CD4-positive, alpha-beta memory T cell (primary cell): ENCODE data around the gene SEC16A. TPM values are rescaled to one million over a fixed set of nuclear protein-coding genes. Genes with fewer than 3 reads are reported as not detected.
A peak's percentile ranks its signal among the peaks of the same experiment; 100 is the strongest.

Source experiments
- CTCF ChIA-PET: fragments of 350-600 bp; sonication (Branson Sonifier 250); formaldehyde crosslinking; loops from one replicate; lab custom pipeline; 2021; ENCODE audit warnings: inconsistent platforms; ENCODE audit not compliant: partially characterized antibody; lab: Charles Lee
- POLR2A ChIA-PET: fragments of 350-600 bp; sonication (Branson Sonifier 250); formaldehyde crosslinking; loops from one replicate; lab custom pipeline; 2021; ENCODE audit not compliant: partially characterized antibody; lab: Charles Lee
- DNase-seq, 5 donors: peaks; one replicate each; pipeline versions ENCODE4 v3.0.0 to v3.0.0-alpha.2; 2020 to 2022; ENCODE audit warnings: mixed read lengths in 1 of 5
- H3K27ac ChIP-seq: one replicate; pipeline ENCODE4 v1.7.0; 2013; ENCODE audit warnings: low read depth, low read length
- H3K27me3 ChIP-seq: 2 replicates; pipeline ENCODE4 v1.7.0; 2013; ENCODE audit warnings: mild to moderate bottlenecking, low read length, moderate library complexity; ENCODE audit not compliant: insufficient read depth
- H3K36me3 ChIP-seq: 2 replicates; pipeline ENCODE4 v1.7.0; 2013; ENCODE audit warnings: mild to moderate bottlenecking, low read length, moderate library complexity; ENCODE audit not compliant: insufficient read depth
- H3K4me1 ChIP-seq: 2 replicates; pipeline ENCODE4 v1.7.0; 2013; ENCODE audit warnings: mild to moderate bottlenecking, low read length, moderate library complexity; ENCODE audit not compliant: insufficient read depth
- H3K4me3 ChIP-seq, 2 donors: one replicate each; pipeline ENCODE4 v1.7.0; 2013; ENCODE audit warnings: low read length in 2 of 2, mild to moderate bottlenecking in 1 of 2
- H3K9me3 ChIP-seq, 2 donors: one replicate each; pipeline ENCODE4 v1.7.0; 2013; ENCODE audit warnings: low read length in 2 of 2, control low read depth in 1 of 2; ENCODE audit not compliant: control insufficient read depth in 1 of 2
- H3K27ac Mint-ChIP-seq, 7 donors: one replicate each; pipeline ENCODE4 v1.8.0; 2020 to 2021; ENCODE audit warnings: mixed read lengths in 7 of 7, mild to moderate bottlenecking in 6 of 7, inconsistent platforms in 3 of 7, moderate library complexity in 3 of 7
- H3K27me3 Mint-ChIP-seq, 2 donors: one replicate each; pipeline ENCODE4 v1.8.0; 2020 to 2021; ENCODE audit warnings: mixed read lengths in 2 of 2
- H3K36me3 Mint-ChIP-seq, 2 donors: one replicate each; pipeline ENCODE4 v1.8.0; 2020 to 2021; ENCODE audit warnings: mixed read lengths in 2 of 2, inconsistent platforms in 1 of 2, mild to moderate bottlenecking in 1 of 2
- H3K4me1 Mint-ChIP-seq, 4 donors: one replicate each; pipeline ENCODE4 v1.8.0; 2020 to 2021; ENCODE audit warnings: mixed read lengths in 4 of 4, mild to moderate bottlenecking in 1 of 4
- H3K4me3 Mint-ChIP-seq, 8 donors: one replicate each; pipeline ENCODE4 v1.8.0; 2020 to 2021; ENCODE audit warnings: mixed read lengths in 8 of 8, mild to moderate bottlenecking in 7 of 8, moderate library complexity in 6 of 8, inconsistent platforms in 3 of 8
- H3K9me3 Mint-ChIP-seq, 8 donors: one replicate each; pipeline ENCODE4 v1.8.0; 2020 to 2021; ENCODE audit warnings: mixed read lengths in 8 of 8, mild to moderate bottlenecking in 5 of 8, inconsistent platforms in 3 of 8, moderate library complexity in 1 of 8
- intact Hi-C: fragments of 100-400 bp; cut with micrococcal nuclease; formaldehyde crosslinking; loops from one replicate; pipeline ENCODE4 v1.15.1; 2023
- polyA plus RNA-seq, 2 donors: library from polyadenylated mRNA; unstranded; fragments of 300-500 nt; fragmentation: Illumina TruSeq; gene quantifications; one replicate each; pipeline ENCODE4 v1.2.3, GENCODE V29; 2021
- total RNA-seq, 2 experiments: library from RNA; stranded (reverse); gene quantifications; one replicate each; pipeline ENCODE4 v1.2.3, GENCODE V29; 2021

SEC16A gene
- total and polyA plus RNA-seq, 4 experiments from 2014 or later: 6.6 to 87.7 (median 61.1) TPM

GRCh38 chr9:136396219-136396515 lies 86.7 kb downstream of the SEC16A start:
- Histone ChIP-seq H3K4me1 (peaks cover 22% of the 10 kb centered on the region), H3K27me3 (no peaks in the 10 kb centered on the region), H3K9me3 (no peaks in the 10 kb centered on the region), H3K27ac (no peak overlapping the region), H3K36me3 (peaks cover 40% of the 10 kb centered on the region), H3K4me3 (no peak overlapping the region)
- no peak for DNase-seq
- intact Hi-C loops: no loop called here
- Mint-ChIP-seq H3K9me3 (no peaks in the 10 kb centered on the region), H3K4me3 (no peak overlapping the region), H3K27me3 (no peaks in the 10 kb centered on the region), H3K4me1 (peaks cover 7 to 20% (median 13%) of the 10 kb centered on the region in 4 donors), H3K36me3 (peaks cover 18 to 30% of the 10 kb centered on the region in 2 donors), H3K27ac (no peak overlapping the region)
- ChIA-PET POLR2A (interaction anchor here (2.2 kb wide), 1 partner anchor 33 kb away, joined by 9 read pairs; the partner anchor contains the start of gene DNLZ), CTCF (interaction anchor here (1.6 kb wide), 1 partner anchor 32 kb away, joined by 7 read pairs; the partner anchor contains the start of gene DNLZ)

- CTCF ChIA-PET: interaction anchor here (1.6 kb wide), 1 partner anchor 32 kb away, joined by 7 read pairs; the partner anchor contains the start of gene DNLZ
- Mint-ChIP-seq H3K9me3 (no peaks in the 10 kb centered on the region), H3K4me1 (peaks cover 7 to 17% (median 12%) of the 10 kb centered on the region in 4 donors), H3K36me3 (peaks cover 23 to 34% of the 10 kb centered on the region in 2 donors), H3K4me3 (peak overlapping the region in 1 of 8 donors; percentile 45), H3K27ac (no peak overlapping the region), H3K27me3 (no peaks in the 10 kb centered on the region)
- POLR2A ChIA-PET: no interaction called here
- H3K36me3 ChIP-seq: peaks cover 40% of the 10 kb centered on the region
- H3K4me1 ChIP-seq: peaks cover 20% of the 10 kb centered on the region
- H3K9me3 ChIP-seq: no peaks in the 10 kb centered on the region
- H3K27me3 ChIP-seq: no peaks in the 10 kb centered on the region
- intact Hi-C loops: no loop called here
- H3K27ac ChIP-seq: no peak overlapping the region
- peak in 1 of 5 donors; percentile 29 for DNase-seq
- H3K4me3 ChIP-seq: no peak overlapping the region
These were observed 87.3 kb downstream of the SEC16A start for GRCh38 chr9:136395345-136396218.

DNA sequence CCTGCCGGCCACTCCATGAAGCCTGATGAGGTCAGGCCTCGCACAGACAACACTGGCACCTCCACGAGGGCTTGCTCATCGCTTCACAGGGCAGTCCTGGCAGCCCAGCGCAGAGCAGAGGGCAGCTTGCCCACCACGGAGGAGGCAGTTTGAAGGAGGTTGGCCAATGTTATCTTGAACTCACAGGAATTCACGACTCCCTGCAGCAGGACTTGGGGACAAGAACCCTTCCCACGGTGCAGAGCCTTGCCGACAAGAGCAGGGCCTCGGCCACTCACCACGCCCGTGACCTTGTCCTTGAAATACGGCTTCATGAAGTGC lies 87.9 kb downstream of the SEC16A start:
- H3K9me3 Mint-ChIP-seq: no peaks in the 10 kb centered on the region
- ChIA-PET CTCF (no interaction called here), POLR2A (no interaction called here)
- Histone ChIP-seq H3K4me3 (no peak overlapping the region), H3K27me3 (no peaks in the 10 kb centered on the region), H3K4me1 (peaks cover 15% of the 10 kb centered on the region), H3K27ac (no peak overlapping the region), H3K9me3 (no peaks in the 10 kb centered on the region), H3K36me3 (peaks cover 40% of the 10 kb centered on the region)
- DNase-seq: no peak
- no peak overlapping the region for H3K27ac Mint-ChIP-seq
- no peaks in the 10 kb centered on the region for H3K27me3 Mint-ChIP-seq
- intact Hi-C loops: no loop called here
- H3K36me3 Mint-ChIP-seq: peaks cover 24 to 35% of the 10 kb centered on the region in 2 donors
- H3K4me3 Mint-ChIP-seq: no peak overlapping the region
- H3K4me1 Mint-ChIP-seq: peaks cover 7 to 14% (median 12%) of the 10 kb centered on the region in 4 donors

GRCh38 chr9:136394312-136395019 lies 88.4 kb downstream of the SEC16A start:
- CTCF ChIA-PET: no interaction called here
- Histone ChIP-seq H3K36me3 (peaks cover 40% of the 10 kb centered on the region), H3K4me3 (no peak overlapping the region), H3K27ac (no peak overlapping the region), H3K27me3 (no peaks in the 10 kb centered on the region), H3K4me1 (peaks cover 14% of the 10 kb centered on the region), H3K9me3 (no peaks in the 10 kb centered on the region)
- no peak overlapping the region for H3K27ac Mint-ChIP-seq
- POLR2A ChIA-PET: no interaction called here
- peaks cover 27 to 38% of the 10 kb centered on the region in 2 donors for H3K36me3 Mint-ChIP-seq
- no peaks in the 10 kb centered on the region for H3K9me3 Mint-ChIP-seq
- DNase-seq: peak in 1 of 5 donors; percentile 21
- H3K4me3 Mint-ChIP-seq: no peak overlapping the region
- no peaks in the 10 kb centered on the region for H3K27me3 Mint-ChIP-seq
- peaks cover 7 to 14% (median 12%) of the 10 kb centered on the region in 4 donors for H3K4me1 Mint-ChIP-seq
- intact Hi-C loops: no loop called here

GRCh38 chr9:136393531-136393930 lies 89.3 kb downstream of the SEC16A start:
- peaks cover 35 to 40% of the 10 kb centered on the region in 2 donors for H3K36me3 Mint-ChIP-seq

GRCh38 chr9:136392538-136393449 lies 90.0 kb downstream of the SEC16A start:
- peaks cover 50% of the 10 kb centered on the region for H3K36me3 ChIP-seq
- DNase-seq: peak in 1 of 5 donors; percentile 28
- no peaks in the 10 kb centered on the region for H3K27me3 ChIP-seq
- Mint-ChIP-seq H3K36me3 (peaks cover 39% of the 10 kb centered on the region in 2 donors), H3K27ac (no peak overlapping the region), H3K27me3 (no peaks in the 10 kb centered on the region), H3K4me1 (peaks cover 0 to 6% (median 0%) of the 10 kb centered on the region in 4 donors), H3K4me3 (no peak overlapping the region), H3K9me3 (no peaks in the 10 kb centered on the region)
- ChIA-PET POLR2A (interaction anchor here (1.4 kb wide), 1 partner anchor 11 kb away, joined by 3 read pairs; no protein-coding TSS in a partner anchor), CTCF (interaction anchor here (0.9 kb wide), 1 partner anchor 30 kb away, joined by 3 read pairs; no protein-coding TSS in a partner anchor)
- H3K27ac ChIP-seq: no peak overlapping the region
- H3K4me1 ChIP-seq: no peaks in the 10 kb centered on the region
- intact Hi-C loops: no loop called here
- no peaks in the 10 kb centered on the region for H3K9me3 ChIP-seq
- H3K4me3 ChIP-seq: no peak overlapping the region

More at GRCh38 chr9:136393531-136393930, 89.3 kb downstream of the SEC16A start:
- no peak overlapping the region for H3K27ac Mint-ChIP-seq
- Histone ChIP-seq H3K4me1 (peaks cover 5% of the 10 kb centered on the region), H3K4me3 (no peak overlapping the region), H3K9me3 (no peaks in the 10 kb centered on the region), H3K27me3 (no peaks in the 10 kb centered on the region), H3K36me3 (peaks cover 45% of the 10 kb centered on the region), H3K27ac (no peak overlapping the region)
- peaks cover 0 to 6% (median 4%) of the 10 kb centered on the region in 4 donors for H3K4me1 Mint-ChIP-seq
- intact Hi-C loops: no loop called here
- H3K27me3 Mint-ChIP-seq: no peaks in the 10 kb centered on the region
- no peak overlapping the region for H3K4me3 Mint-ChIP-seq
- no peaks in the 10 kb centered on the region for H3K9me3 Mint-ChIP-seq
- ChIA-PET CTCF (interaction anchor here (0.9 kb wide), 1 partner anchor 31 kb away, joined by 3 read pairs; no protein-coding TSS in a partner anchor), POLR2A (interaction anchor here (1.4 kb wide), 1 partner anchor 10 kb away, joined by 3 read pairs; no protein-coding TSS in a partner anchor)
- DNase-seq: no peak
